Hypothalamus (tissue), 51 donors: ENCODE measurements around the gene RAB6B.

ENCODE experiments used
- DNase-seq, 51 donors: peaks; one replicate each; lab custom pipeline; 2025; lab: John Stamatoyannopoulos, UW

RAB6B gene

GRCh38 chr3:133932009-133932408, 36.3 kb upstream of the RAB6B start:
- DNase-seq, result no peak

GRCh38 chr3:133931084-133931483, 35.4 kb upstream of the RAB6B start:
- no peak for DNase-seq

GRCh38 chr3:133930341-133930933, 34.8 kb upstream of the RAB6B start:
- peak in 1 of 51 donors; percentile 3 for DNase-seq

- DNase-seq, result no peak
Observed at GRCh38 chr3:133928903-133929607, 33.4 kb upstream of the RAB6B start.

- DNase-seq, result no peak
Observed at GRCh38 chr3:133928136-133928893, 32.6 kb upstream of the RAB6B start.

GRCh38 chr3:133927540-133928066, 31.9 kb upstream of the RAB6B start:
- DNase-seq, result peak in 27 of 51 donors; percentile 13 to 76 (median 35)

GRCh38 chr3:133926736-133927539, 31.3 kb upstream of the RAB6B start:
- DNase-seq, result no peak

- no peak for DNase-seq
Observed at GRCh38 chr3:133925960-133926735, 30.5 kb upstream of the RAB6B start.

- no peak for DNase-seq
Observed at GRCh38 chr3:133924041-133924440, 28.4 kb upstream of the RAB6B start.

GRCh38 chr3:133921592-133921991, 25.9 kb upstream of the RAB6B start:
- no peak for DNase-seq

GRCh38 chr3:133917144-133917543, 21.5 kb upstream of the RAB6B start:
- no peak for DNase-seq

- no peak for DNase-seq
Observed at GRCh38 chr3:133915685-133916658, 20.3 kb upstream of the RAB6B start.

GRCh38 chr3:133914839-133915600, 19.3 kb upstream of the RAB6B start:
- DNase-seq, result no peak

- DNase-seq, result no peak
Observed at GRCh38 chr3:133910422-133910821, 14.7 kb upstream of the RAB6B start.

- DNase-seq, result no peak
Observed at GRCh38 chr3:133905376-133905775, 9.7 kb upstream of the RAB6B start.

- no peak for DNase-seq
Observed at GRCh38 chr3:133901847-133902246, 6.2 kb upstream of the RAB6B start.

GRCh38 chr3:133901083-133901482, 5.4 kb upstream of the RAB6B start:
- DNase-seq, result no peak

GRCh38 chr3:133899311-133899710, 3.6 kb upstream of the RAB6B start:
- no peak for DNase-seq
